A673 (cell line): ENCODE results near the gene POLR2J. TPM values are rescaled to one million over a fixed set of nuclear protein-coding genes. Genes with fewer than 3 reads are reported as not detected.

Experiments used
- BruUV-seq: library from RNA; stranded (reverse); fragments of 400-500 nt; replicated peaks from 2 replicates; lab custom pipeline; 2021; lab: Mats Ljungman, UMichigan
- CTCF ChIA-PET: fragments of 300-600 bp; sonication (Branson Sonifier 250); formaldehyde crosslinking; loops from one replicate; lab custom pipeline; 2022; ENCODE audit warnings: antibody characterized with exemption; lab: Charles Lee
- POLR2A ChIA-PET: fragments of 300-600 bp; sonication (Branson Sonifier 250); formaldehyde crosslinking; loops from one replicate; lab custom pipeline; 2022; ENCODE audit warnings: antibody characterized with exemption; ENCODE audit not compliant: low non-redundant PET; lab: Charles Lee
- DNase-seq: peaks from one replicate; pipeline ENCODE4 v3.0.0-alpha.2; 2015; ENCODE audit warnings: low spot score
- H3K27ac ChIP-seq: fragments of 200-600 bp; sonication (generic); 2 replicates; pipeline ENCODE4 v1.5.1; 2016; ENCODE audit warnings: mixed run types, low read depth, mild to moderate bottlenecking, mixed read lengths, antibody characterized with exemption, low read length; ENCODE audit not compliant: poor library complexity, severe bottlenecking
- H3K27me3 ChIP-seq: fragments of 200-600 bp; sonication (generic); replicated peaks from 2 replicates; pipeline ENCODE4 v1.6.1; 2017; ENCODE audit warnings: mixed run types, low read depth, mild to moderate bottlenecking, mixed read lengths, antibody characterized with exemption, low read length; ENCODE audit not compliant: insufficient read depth, poor library complexity
- H3K36me3 ChIP-seq: fragments of 200-600 bp; sonication (generic); 2 replicates; pipeline ENCODE4 v1.6.1; 2016; ENCODE audit warnings: mixed run types, mild to moderate bottlenecking, mixed read lengths, antibody characterized with exemption, low read length; ENCODE audit not compliant: insufficient read depth, poor library complexity, severe bottlenecking
- H3K4me1 ChIP-seq: fragments of 200-600 bp; sonication (generic); 2 replicates; pipeline ENCODE4 v1.6.1; 2017; ENCODE audit warnings: mixed run types, mild to moderate bottlenecking, mixed read lengths, antibody characterized with exemption, low read length; ENCODE audit not compliant: insufficient read depth, poor library complexity, severe bottlenecking
- H3K4me3 ChIP-seq: fragments of 200-600 bp; sonication (generic); 2 replicates; pipeline ENCODE4 v1.5.1; 2016; ENCODE audit warnings: low read depth, mixed run types, mild to moderate bottlenecking, mixed read lengths, low read length; ENCODE audit not compliant: poor library complexity, severe bottlenecking
- H3K9me3 ChIP-seq: fragments of 200-600 bp; sonication (generic); 2 replicates; pipeline ENCODE4 v1.6.1; 2016; ENCODE audit warnings: mixed run types, low read depth, mild to moderate bottlenecking, mixed read lengths, antibody characterized with exemption, low read length; ENCODE audit not compliant: poor library complexity, severe bottlenecking
- EZH2 ChIP-seq: fragments of 200-600 bp; sonication (generic); IDR thresholded peaks from 2 replicates; pipeline ENCODE4 v1.6.1; 2017; ENCODE audit warnings: borderline replicate concordance, low read depth, mild to moderate bottlenecking, mixed read lengths, antibody characterized with exemption, low read length; ENCODE audit not compliant: poor library complexity, severe bottlenecking
- intact Hi-C: fragments of 100-400 bp; cut with micrococcal nuclease; formaldehyde crosslinking; loops from one replicate; pipeline ENCODE4 v1.10.0; 2022; ENCODE audit not compliant: unreplicated experiment
- total RNA-seq: library from RNA; stranded (reverse); gene quantifications from 2 replicates; pipeline ENCODE4 v1.2.3, GENCODE V29; 2021
- TF ChIP-seq, protein P1 (sequence below): fragments of 300-800, 200-600 bp; sonication (generic); conservative IDR thresholded peaks from 2 replicates; pipeline ENCODE4 v1.5.1; 2017; ENCODE audit warnings: low read depth, mild to moderate bottlenecking, antibody characterized with exemption, low read length, moderate library complexity, mixed read lengths

The POLR2J gene
- total RNA-seq, 1 experiment from 2014 or later, result 52.2 TPM

- no peak for DNase-seq
- H3K27ac ChIP-seq, result no peak overlapping the region
- no peak overlapping the region for H3K4me3 ChIP-seq
- no peaks in the 10 kb centered on the region for H3K9me3 ChIP-seq
- peaks cover 13% of the 10 kb centered on the region for H3K4me1 ChIP-seq
- peaks cover 9% of the 10 kb centered on the region for H3K36me3 ChIP-seq
- ChIA-PET POLR2A (no interaction called here), CTCF (no interaction called here)
- intact Hi-C loops, result no loop called here
- no peaks in the 10 kb centered on the region for H3K27me3 ChIP-seq
- BruUV-seq, result no TSS peak
- TF ChIP-seq, protein P1, sequence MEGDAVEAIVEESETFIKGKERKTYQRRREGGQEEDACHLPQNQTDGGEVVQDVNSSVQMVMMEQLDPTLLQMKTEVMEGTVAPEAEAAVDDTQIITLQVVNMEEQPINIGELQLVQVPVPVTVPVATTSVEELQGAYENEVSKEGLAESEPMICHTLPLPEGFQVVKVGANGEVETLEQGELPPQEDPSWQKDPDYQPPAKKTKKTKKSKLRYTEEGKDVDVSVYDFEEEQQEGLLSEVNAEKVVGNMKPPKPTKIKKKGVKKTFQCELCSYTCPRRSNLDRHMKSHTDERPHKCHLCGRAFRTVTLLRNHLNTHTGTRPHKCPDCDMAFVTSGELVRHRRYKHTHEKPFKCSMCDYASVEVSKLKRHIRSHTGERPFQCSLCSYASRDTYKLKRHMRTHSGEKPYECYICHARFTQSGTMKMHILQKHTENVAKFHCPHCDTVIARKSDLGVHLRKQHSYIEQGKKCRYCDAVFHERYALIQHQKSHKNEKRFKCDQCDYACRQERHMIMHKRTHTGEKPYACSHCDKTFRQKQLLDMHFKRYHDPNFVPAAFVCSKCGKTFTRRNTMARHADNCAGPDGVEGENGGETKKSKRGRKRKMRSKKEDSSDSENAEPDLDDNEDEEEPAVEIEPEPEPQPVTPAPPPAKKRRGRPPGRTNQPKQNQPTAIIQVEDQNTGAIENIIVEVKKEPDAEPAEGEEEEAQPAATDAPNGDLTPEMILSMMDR, result no peak
- no peak for TF ChIP-seq EZH2
Observed at GRCh38 chr7:102427019-102427405, 51.7 kb downstream of the POLR2J start.

DNA sequence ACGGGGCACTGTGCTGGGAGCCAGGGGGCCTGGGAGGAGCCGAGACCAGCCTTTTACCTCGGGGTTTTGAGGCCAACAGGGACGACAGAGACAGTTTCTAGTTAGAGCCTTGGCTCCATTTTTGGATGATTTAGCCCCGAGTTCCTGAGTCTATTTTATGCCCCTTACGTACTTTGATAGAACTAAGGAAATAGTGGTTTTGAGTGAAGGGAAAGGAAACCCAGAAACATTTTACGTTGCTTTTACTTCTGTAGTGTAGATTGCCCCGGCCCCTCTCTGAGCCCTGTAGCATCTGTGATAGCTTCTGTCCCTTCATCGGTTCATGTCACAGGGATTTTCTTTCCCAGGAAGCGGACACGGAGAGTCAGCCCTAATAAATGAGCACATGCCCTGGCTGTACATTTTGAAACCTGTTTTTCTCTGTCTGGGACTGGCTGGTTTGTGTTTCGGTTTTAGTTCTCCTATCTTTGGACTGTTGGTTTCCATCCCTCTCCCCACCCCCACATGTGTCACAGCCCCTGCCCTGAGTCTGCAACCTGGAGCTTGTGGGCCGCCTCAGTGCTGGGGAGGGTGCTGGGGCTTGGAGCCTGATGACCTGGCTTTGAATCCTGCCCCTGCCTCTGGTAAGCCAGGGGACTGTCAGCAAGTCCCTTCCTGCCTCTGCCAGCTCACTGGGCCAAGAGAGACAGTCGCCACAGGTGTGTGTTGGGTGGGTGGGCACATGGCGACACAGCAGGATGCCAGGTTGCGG lies 52.3 kb downstream of the POLR2J start:
- Histone ChIP-seq H3K27me3 (no peaks in the 10 kb centered on the region), H3K4me1 (peaks cover 7% of the 10 kb centered on the region), H3K4me3 (no peak overlapping the region), H3K9me3 (no peaks in the 10 kb centered on the region), H3K36me3 (peaks cover 9% of the 10 kb centered on the region), H3K27ac (no peak overlapping the region)
- POLR2A ChIA-PET, result no interaction called here
- intact Hi-C loops, result no loop called here
- TF ChIP-seq, protein P1, result no peak
- no peak for TF ChIP-seq EZH2
- CTCF ChIA-PET, result no interaction called here
- no TSS peak for BruUV-seq
- no peak for DNase-seq

- ChIA-PET POLR2A (no interaction called here), CTCF (no interaction called here)
- H3K9me3 ChIP-seq, result no peaks in the 10 kb centered on the region
- peaks cover 14% of the 10 kb centered on the region for H3K36me3 ChIP-seq
- no peak overlapping the region for H3K27ac ChIP-seq
- TF ChIP-seq, protein P1, result no peak
- no peak for TF ChIP-seq EZH2
- no peak for DNase-seq
- no peaks in the 10 kb centered on the region for H3K27me3 ChIP-seq
- TSS peak; percentile 74 for BruUV-seq
- peaks cover under 1% of the 10 kb centered on the region for H3K4me1 ChIP-seq
- H3K4me3 ChIP-seq, result no peak overlapping the region
- intact Hi-C loops, result no loop called here
Observed at GRCh38 chr7:102425639-102426267, 53.0 kb downstream of the POLR2J start.
